Fibroblast of lung (primary cell): Measurements from ENCODE around the gene FGGY.

Experiments
- CTCF ChIP-seq, 2 donors: IDR thresholded peaks in 1 of 2; conservative IDR thresholded peaks in 1 of 2; 1 replicate in 1 of 2; 2 replicates in 1 of 2; pipeline ENCODE4 v1.5.1; 2011 to 2012; ENCODE audit warnings: low read length in 2 of 2, control low read depth in 1 of 2, inconsistent platforms in 1 of 2, low read depth in 1 of 2, mild to moderate bottlenecking in 1 of 2
- EZH2 ChIP-seq: IDR thresholded peaks from 2 replicates; pipeline ENCODE4 v1.5.1; 2012; ENCODE audit warnings: low read length, control low read depth, mild to moderate bottlenecking; ENCODE audit errors: missing control alignments

- no peak for TF ChIP-seq CTCF (conservative IDR thresholded peaks at IDR 0.05 in 1 of 2, IDR thresholded peaks at IDR 0.05 in 1 of 2; ENCODE audit: low read depth in 1 of 2, low read length in 2 of 2)
- TF ChIP-seq EZH2, result no peak
These were observed 346.6 kb downstream of the FGGY start for GRCh38 chr1:59643526-59643925.
